Measurements from ENCODE around the gene CFAP74. TPM values are rescaled to one million over a fixed set of nuclear protein-coding genes. Genes with fewer than 3 reads are reported as not detected.

Gene CFAP74
- total and polyA plus RNA-seq, 2 donors (not counting 3 experiments of a cell fraction or from before 2014, with no cell fraction given), result not detected

DNA sequence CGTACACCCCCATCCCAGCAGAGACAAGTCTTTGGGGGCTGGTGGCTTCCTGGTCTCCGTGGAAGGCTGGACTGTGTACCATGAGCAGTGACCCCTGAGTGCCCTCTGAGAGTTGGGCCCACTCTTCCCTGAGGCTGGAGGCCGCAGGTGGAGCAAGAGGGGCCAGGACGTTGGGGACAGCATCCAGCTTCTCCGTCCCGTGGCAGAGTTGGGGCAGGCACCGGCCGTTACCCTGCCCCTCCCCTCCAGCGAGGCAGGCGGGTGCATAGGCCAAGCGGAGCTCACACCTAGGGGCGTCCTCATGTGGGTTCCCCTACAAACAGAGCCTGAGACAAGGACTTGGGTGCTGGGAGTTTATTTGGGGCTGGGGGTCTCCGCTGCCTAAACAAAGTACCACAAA lies 29.6 kb upstream of the CFAP74 start:
- Histone ChIP-seq H3K9ac (replicated peaks; ENCODE audit: extremely low read depth, insufficient read depth, low read length) (no peak overlapping the region), H3K79me2 (ENCODE audit: control insufficient read depth, insufficient read depth, low read length) (no peaks in the 10 kb centered on the region), H3K36me3 (ENCODE audit: control insufficient read depth in 2 of 2, extremely low read depth in 1 of 2, insufficient read depth in 2 of 2, low read length in 2 of 2) (no peaks in the 10 kb centered on the region), H3K4me1 (ENCODE audit: control insufficient read depth, extremely low read depth, insufficient read depth, low read length) (no peaks in the 10 kb centered on the region), H3K9me3 (replicated peaks; ENCODE audit: control insufficient read depth, insufficient read depth, low read length) (no peaks in the 10 kb centered on the region), H2AFZ (ENCODE audit: low read depth, low read length) (no peak overlapping the region), H3K4me3 (replicated peaks in 1 of 3; ENCODE audit: insufficient read depth in 1 of 3, low read depth in 1 of 3, low read length in 3 of 3) (no peak overlapping the region), H3K27me3 (ENCODE audit: control insufficient read depth in 2 of 2, insufficient read depth in 2 of 2, low read length in 2 of 2) (no peaks in the 10 kb centered on the region), H3K27ac (ENCODE audit: insufficient read depth, low read depth, low read length) (no peak overlapping the region), H3K4me2 (ENCODE audit: insufficient read depth, low read length) (no peak overlapping the region), H4K20me1 (replicated peaks; ENCODE audit: control insufficient read depth, extremely low read depth, insufficient read depth, low read length) (no peaks in the 10 kb centered on the region), H3K9me1 (replicated peaks; ENCODE audit: control insufficient read depth, extremely low read depth, insufficient read depth, low read length) (no peaks in the 10 kb centered on the region)
- intact Hi-C loops (cut with micrococcal nuclease) (no loop called here), dilution Hi-C loops (cut with MboI; ENCODE audit: extremely low pct_ligation_motif_present, low sequenced_read_pairs) (no loop called here)
- no TSS peak for BruUV-seq (replicated peaks)
- TF ChIP-seq, protein P1, sequence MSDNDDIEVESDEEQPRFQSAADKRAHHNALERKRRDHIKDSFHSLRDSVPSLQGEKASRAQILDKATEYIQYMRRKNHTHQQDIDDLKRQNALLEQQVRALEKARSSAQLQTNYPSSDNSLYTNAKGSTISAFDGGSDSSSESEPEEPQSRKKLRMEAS (IDR thresholded peaks at IDR 0.05; ENCODE audit: insufficient read depth, insufficient read length), result no peak
- TF ChIP-seq JUN (IDR thresholded peaks at IDR 0.05; ENCODE audit: borderline replicate concordance, insufficient read depth, insufficient read length, low read depth) (no peak), EZH2 (IDR thresholded peaks at IDR 0.05; ENCODE audit: borderline replicate concordance, low read depth, low read length, severe bottlenecking) (no peak)
- ChIA-PET CTCF (interaction anchor here (4.7 kb wide), 1 partner anchor 12 kb away, joined by 19 read pairs; no protein-coding TSS in a partner anchor), POLR2A (no interaction called here)
- FAIRE-seq (no peak), DNase-seq (ENCODE audit: low read depth, low spot score) (no peak)

GRCh38 chr1:2032737-2033136 lies 29.2 kb upstream of the CFAP74 start:
- BruUV-seq (replicated peaks), result no TSS peak
- TF ChIP-seq MYC (IDR thresholded peaks at IDR 0.05; ENCODE audit: low read depth, low read length) (no peak), POLR2AphosphoS5 (IDR thresholded peaks at IDR 0.05; ENCODE audit: insufficient read depth, low read depth, low read length) (no peak), POLR2A (IDR thresholded peaks at IDR 0.05; ENCODE audit: low read depth, low read length) (no peak), CTCF (IDR thresholded peaks at IDR 0.05; ENCODE audit: extremely low read depth in 1 of 2, insufficient read depth in 1 of 2, low read depth in 1 of 2, low read length in 2 of 2) (no peak), FOS (IDR thresholded peaks at IDR 0.05; ENCODE audit: borderline replicate concordance, insufficient read depth, low read length) (no peak), GATA2 (IDR thresholded peaks at IDR 0.05; ENCODE audit: insufficient read depth, insufficient read length, low read depth, low read length) (no peak), EZH2 (IDR thresholded peaks at IDR 0.05; ENCODE audit: borderline replicate concordance, low read depth, low read length, severe bottlenecking) (no peak), JUN (IDR thresholded peaks at IDR 0.05; ENCODE audit: borderline replicate concordance, insufficient read depth, insufficient read length, low read depth) (no peak)
- TF ChIP-seq, protein P1 (IDR thresholded peaks at IDR 0.05; ENCODE audit: insufficient read depth, insufficient read length), result no peak
- H3K9me3 ChIP-seq (replicated peaks; ENCODE audit: control insufficient read depth, insufficient read depth, low read length), result no peaks in the 10 kb centered on the region
- no peak for FAIRE-seq
- H3K36me3 ChIP-seq (ENCODE audit: control insufficient read depth in 2 of 2, extremely low read depth in 1 of 2, insufficient read depth in 2 of 2, low read length in 2 of 2), result no peaks in the 10 kb centered on the region
- H3K9me1 ChIP-seq (replicated peaks; ENCODE audit: control insufficient read depth, extremely low read depth, insufficient read depth, low read length), result no peaks in the 10 kb centered on the region
- CTCF ChIA-PET, result interaction anchor here (4.7 kb wide), 1 partner anchor 12 kb away, joined by 19 read pairs; no protein-coding TSS in a partner anchor
- H3K27ac ChIP-seq (ENCODE audit: insufficient read depth, low read depth, low read length), result no peak overlapping the region
- intact Hi-C loops (cut with micrococcal nuclease), result no loop called here
- no peaks in the 10 kb centered on the region for H4K20me1 ChIP-seq (replicated peaks; ENCODE audit: control insufficient read depth, extremely low read depth, insufficient read depth, low read length)
- H3K4me2 ChIP-seq (ENCODE audit: insufficient read depth, low read length), result no peak overlapping the region
- H2AFZ ChIP-seq (ENCODE audit: low read depth, low read length), result no peak overlapping the region
- H3K27me3 ChIP-seq (ENCODE audit: control insufficient read depth in 2 of 2, insufficient read depth in 2 of 2, low read length in 2 of 2), result no peaks in the 10 kb centered on the region
- dilution Hi-C loops (cut with MboI; ENCODE audit: extremely low pct_ligation_motif_present, low sequenced_read_pairs), result no loop called here
- no peaks in the 10 kb centered on the region for H3K79me2 ChIP-seq (ENCODE audit: control insufficient read depth, insufficient read depth, low read length)
- no peaks in the 10 kb centered on the region for H3K4me1 ChIP-seq (ENCODE audit: control insufficient read depth, extremely low read depth, insufficient read depth, low read length)
- POLR2A ChIA-PET, result no interaction called here
- no peak overlapping the region for H3K9ac ChIP-seq (replicated peaks; ENCODE audit: extremely low read depth, insufficient read depth, low read length)
- H3K4me3 ChIP-seq (replicated peaks in 1 of 3; ENCODE audit: insufficient read depth in 1 of 3, low read depth in 1 of 3, low read length in 3 of 3), result no peak overlapping the region
- DNase-seq (ENCODE audit: low read depth, low spot score), result no peak

Measured in endothelial cell of umbilical vein (primary cell).